Ishikawa (cell line): Measurements from ENCODE around the gene PDCD1.

Experiments
- CEBPB ChIP-seq: IDR thresholded peaks from 2 replicates; pipeline ENCODE4 v1.6.1; 2012
- CREB1 ChIP-seq: IDR thresholded peaks from 2 replicates; pipeline ENCODE4 v1.6.1; 2012; ENCODE audit warnings: low read depth
- EGR1 ChIP-seq: IDR thresholded peaks from 2 replicates; pipeline ENCODE4 v1.6.1; 2012
- EP300 ChIP-seq: IDR thresholded peaks from 2 replicates; pipeline ENCODE4 v1.6.1; 2012; ENCODE audit warnings: borderline replicate concordance
- FOXM1 ChIP-seq: IDR thresholded peaks from 2 replicates; pipeline ENCODE4 v1.6.1; 2012; ENCODE audit warnings: low read depth, borderline replicate concordance
- MAX ChIP-seq: IDR thresholded peaks from 2 replicates; pipeline ENCODE4 v1.6.1; 2012
- NFIC ChIP-seq: IDR thresholded peaks from 2 replicates; pipeline ENCODE4 v1.6.1; 2012
- RAD21 ChIP-seq: IDR thresholded peaks from 2 replicates; pipeline ENCODE4 v1.6.1; 2012; ENCODE audit warnings: low read depth
- TAF1 ChIP-seq: IDR thresholded peaks from 2 replicates; pipeline ENCODE4 v1.6.1; 2012; ENCODE audit warnings: low read depth, mild to moderate bottlenecking
- TCF12 ChIP-seq: IDR thresholded peaks from 2 replicates; pipeline ENCODE4 v1.6.1; 2012; ENCODE audit warnings: low read depth
- TEAD4 ChIP-seq: IDR thresholded peaks from 2 replicates; pipeline ENCODE4 v1.6.1; 2012
- USF1 ChIP-seq: IDR thresholded peaks from 2 replicates; pipeline ENCODE4 v1.6.1; 2012
- YY1 ChIP-seq: IDR thresholded peaks from 2 replicates; pipeline ENCODE4 v1.6.1; 2012; ENCODE audit warnings: low read depth
- ZBTB7A ChIP-seq: IDR thresholded peaks from 2 replicates; pipeline ENCODE4 v1.6.1; 2012; ENCODE audit warnings: low read depth
- TF ChIP-seq, protein P1 (sequence below): IDR thresholded peaks from 2 replicates; pipeline ENCODE4 v1.6.1; 2012; ENCODE audit warnings: low read depth, mild to moderate bottlenecking

PDCD1 gene

DNA sequence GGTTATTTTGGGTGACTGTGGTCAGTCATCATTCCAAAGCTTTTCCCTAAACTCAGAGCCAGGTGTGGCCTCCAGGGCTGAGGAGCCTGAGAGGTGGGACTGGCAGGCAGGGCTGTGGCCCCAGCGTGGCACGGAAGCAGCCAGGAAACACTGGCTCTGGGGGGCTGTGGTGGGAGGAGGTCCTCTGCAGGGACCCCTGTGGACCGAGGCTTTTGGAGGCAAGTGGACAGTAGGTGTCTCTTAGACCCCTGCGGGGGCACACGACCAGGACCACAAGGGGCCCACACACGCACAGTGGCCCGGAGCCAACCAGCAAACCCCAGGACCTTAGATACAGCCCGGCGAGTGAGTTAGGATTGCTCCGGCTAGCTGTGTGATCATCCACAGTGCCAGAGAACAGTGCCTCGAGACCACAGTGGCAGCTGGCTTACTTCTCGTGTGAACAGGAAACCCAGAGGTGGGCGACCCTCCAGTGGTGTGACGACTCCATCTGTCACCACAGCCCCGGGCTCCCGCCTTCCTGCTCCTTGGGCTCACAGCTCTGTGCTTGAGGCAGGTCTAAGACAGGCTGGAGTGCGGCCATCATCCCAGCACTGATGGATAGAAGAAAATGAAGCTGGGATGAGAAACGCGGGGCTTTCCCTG lies 9.2 kb upstream of the PDCD1 start:
- TF ChIP-seq CREB1 (no peak), MAX (no peak), NFIC (no peak), EP300 (no peak), USF1 (no peak), CEBPB (no peak)

GRCh38 chr2:241866790-241867645 lies 8.3 kb upstream of the PDCD1 start:
- TF ChIP-seq, protein P1, sequence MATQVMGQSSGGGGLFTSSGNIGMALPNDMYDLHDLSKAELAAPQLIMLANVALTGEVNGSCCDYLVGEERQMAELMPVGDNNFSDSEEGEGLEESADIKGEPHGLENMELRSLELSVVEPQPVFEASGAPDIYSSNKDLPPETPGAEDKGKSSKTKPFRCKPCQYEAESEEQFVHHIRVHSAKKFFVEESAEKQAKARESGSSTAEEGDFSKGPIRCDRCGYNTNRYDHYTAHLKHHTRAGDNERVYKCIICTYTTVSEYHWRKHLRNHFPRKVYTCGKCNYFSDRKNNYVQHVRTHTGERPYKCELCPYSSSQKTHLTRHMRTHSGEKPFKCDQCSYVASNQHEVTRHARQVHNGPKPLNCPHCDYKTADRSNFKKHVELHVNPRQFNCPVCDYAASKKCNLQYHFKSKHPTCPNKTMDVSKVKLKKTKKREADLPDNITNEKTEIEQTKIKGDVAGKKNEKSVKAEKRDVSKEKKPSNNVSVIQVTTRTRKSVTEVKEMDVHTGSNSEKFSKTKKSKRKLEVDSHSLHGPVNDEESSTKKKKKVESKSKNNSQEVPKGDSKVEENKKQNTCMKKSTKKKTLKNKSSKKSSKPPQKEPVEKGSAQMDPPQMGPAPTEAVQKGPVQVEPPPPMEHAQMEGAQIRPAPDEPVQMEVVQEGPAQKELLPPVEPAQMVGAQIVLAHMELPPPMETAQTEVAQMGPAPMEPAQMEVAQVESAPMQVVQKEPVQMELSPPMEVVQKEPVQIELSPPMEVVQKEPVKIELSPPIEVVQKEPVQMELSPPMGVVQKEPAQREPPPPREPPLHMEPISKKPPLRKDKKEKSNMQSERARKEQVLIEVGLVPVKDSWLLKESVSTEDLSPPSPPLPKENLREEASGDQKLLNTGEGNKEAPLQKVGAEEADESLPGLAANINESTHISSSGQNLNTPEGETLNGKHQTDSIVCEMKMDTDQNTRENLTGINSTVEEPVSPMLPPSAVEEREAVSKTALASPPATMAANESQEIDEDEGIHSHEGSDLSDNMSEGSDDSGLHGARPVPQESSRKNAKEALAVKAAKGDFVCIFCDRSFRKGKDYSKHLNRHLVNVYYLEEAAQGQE: no peak
- no peak for TF ChIP-seq TAF1
- TF ChIP-seq YY1: no peak
- no peak for TF ChIP-seq NFIC
- TF ChIP-seq EP300: no peak
- no peak for TF ChIP-seq CEBPB
- no peak for TF ChIP-seq EGR1
- TF ChIP-seq ZBTB7A: no peak
- no peak for TF ChIP-seq TCF12
- TF ChIP-seq FOXM1: no peak
- no peak for TF ChIP-seq USF1

DNA sequence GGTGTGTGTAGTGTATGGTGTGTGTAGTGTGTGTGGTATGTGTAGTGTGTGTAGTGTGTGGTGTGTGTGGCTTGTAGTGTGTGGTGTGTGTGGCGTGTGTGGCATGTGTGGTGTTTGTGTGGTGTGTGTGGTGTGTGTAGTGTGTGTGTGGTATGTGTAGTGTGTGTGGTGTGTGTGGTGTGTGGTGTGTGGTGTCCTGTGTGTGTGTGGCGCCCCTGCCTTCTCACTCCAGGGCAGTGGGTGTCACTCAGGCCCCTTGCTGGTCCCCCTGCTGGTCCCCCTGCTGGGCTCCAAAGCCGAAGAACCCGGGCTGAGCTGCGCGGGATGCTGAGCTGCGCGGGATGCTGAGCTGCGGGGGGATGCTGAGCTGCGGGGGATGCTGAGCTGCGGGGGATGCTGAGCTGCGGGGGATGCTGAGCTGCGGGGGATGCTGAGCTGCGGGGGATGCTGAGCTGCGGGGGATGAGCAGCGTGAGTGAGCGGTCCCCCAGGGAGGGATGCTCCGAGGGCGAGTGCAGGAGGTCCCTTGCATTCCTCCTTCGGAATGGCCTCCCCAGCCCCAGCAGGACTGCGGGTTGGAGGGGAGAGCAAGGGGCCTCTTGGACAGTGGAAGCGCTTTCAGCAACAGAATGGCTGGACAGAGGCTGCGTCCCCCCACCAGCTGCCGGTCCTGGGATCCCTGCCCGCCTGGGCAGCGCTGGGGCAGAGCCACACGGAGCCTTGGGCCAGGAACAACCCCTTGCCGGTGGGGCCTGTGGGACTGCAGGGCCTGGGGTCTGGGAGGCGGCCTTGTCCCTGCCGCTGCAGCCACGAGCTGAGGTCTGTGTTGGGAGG lies 7.5 kb upstream of the PDCD1 start:
- TF ChIP-seq, protein P1: peak; percentile 84
- TF ChIP-seq ZBTB7A (no peak), FOXM1 (no peak)

GRCh38 chr2:241865416-241865956 lies 6.8 kb upstream of the PDCD1 start:
- TF ChIP-seq CEBPB: no peak
- no peak for TF ChIP-seq CREB1
- TF ChIP-seq NFIC: no peak
- TF ChIP-seq RAD21: no peak
- TF ChIP-seq YY1: no peak
- no peak for TF ChIP-seq ZBTB7A
- TF ChIP-seq FOXM1: no peak
- no peak for TF ChIP-seq TCF12
- no peak for TF ChIP-seq TAF1
- no peak for TF ChIP-seq USF1
- TF ChIP-seq TEAD4: no peak
- no peak for TF ChIP-seq EP300
- no peak for TF ChIP-seq EGR1
- TF ChIP-seq MAX: no peak
- TF ChIP-seq, protein P1: no peak
